K562 (cell line): Measurements from ENCODE around the gene SLC35G1. TPM values are rescaled to one million over a fixed set of nuclear protein-coding genes. Genes with fewer than 3 reads are reported as not detected.

ENCODE experiments used
- CBX2 ChIP-seq: fragments of 200-600 bp; sonication (generic); IDR thresholded peaks from one replicate; pipeline ENCODE4 v1.6.1; 2012; ENCODE audit warnings: mild to moderate bottlenecking, low read length, inconsistent platforms; ENCODE audit not compliant: insufficient read depth, poor library complexity, severe bottlenecking
- CXXC5 ChIP-seq: fragments of 250-450 bp; sonication (Bioruptor Pico); IDR thresholded peaks from 2 replicates; pipeline ENCODE4 v1.8.0; 2022; ENCODE audit warnings: inconsistent platforms, mild to moderate bottlenecking, moderate library complexity
- EP400 ChIP-seq: fragments of 450-650 bp; IDR thresholded peaks from 2 replicates; pipeline ENCODE4 v1.6.1; 2017; ENCODE audit warnings: antibody characterized with exemption, mild to moderate bottlenecking, moderate library complexity
- GABPB1 ChIP-seq: sonication (generic); formaldehyde crosslinking; IDR thresholded peaks from 2 replicates; pipeline ENCODE4 v1.8.0; 2022; ENCODE audit warnings: mild to moderate bottlenecking, missing genetic modification reagents
- HEY1 ChIP-seq: fragments of 250-450 bp; sonication (Bioruptor Pico); IDR thresholded peaks from 2 replicates; pipeline ENCODE4 v1.5.0; 2020; ENCODE audit warnings: mild to moderate bottlenecking, moderate library complexity, borderline replicate concordance
- MTA3 ChIP-seq: fragments of 450-650 bp; formaldehyde crosslinking; IDR thresholded peaks from 2 replicates; pipeline ENCODE4 v1.6.1; 2017; ENCODE audit warnings: mild to moderate bottlenecking, borderline replicate concordance
- MYC ChIP-seq, 2 experiments: fragments of 250-450 bp in 1 of 2; sonication (Bioruptor Pico) in 1 of 2; IDR thresholded peaks; 2 replicates each; pipeline versions ENCODE4 v1.5.1 to v1.6.1; 2012 to 2021; ENCODE audit warnings: low read depth in 2 of 2, borderline replicate concordance in 1 of 2, improper control_type of control experiment in 1 of 2, low read length in 1 of 2, mild to moderate bottlenecking in 1 of 2, moderate library complexity in 1 of 2
- POLR2G ChIP-seq: fragments of 200-400 bp; formaldehyde crosslinking; IDR thresholded peaks from 2 replicates; pipeline ENCODE4 v1.6.1; 2017; ENCODE audit warnings: low read depth, mild to moderate bottlenecking, antibody characterized with exemption, low read length, moderate library complexity
- POLR3A ChIP-seq: IDR thresholded peaks from 2 replicates; pipeline ENCODE4 v1.6.1; 2011; ENCODE audit warnings: borderline replicate concordance, mild to moderate bottlenecking, moderate library complexity; ENCODE audit not compliant: insufficient read length, insufficient read depth; ENCODE audit errors: extremely low read depth
- RBBP5 ChIP-seq: fragments of 200-600 bp; sonication (generic); IDR thresholded peaks from 2 replicates; pipeline ENCODE4 v1.6.1; 2012; ENCODE audit warnings: borderline replicate concordance, mild to moderate bottlenecking, low read length, control low read depth, inconsistent platforms; ENCODE audit not compliant: insufficient read depth, poor library complexity, severe bottlenecking
- RBFOX2 ChIP-seq: fragments of 200-400 bp; formaldehyde crosslinking; IDR thresholded peaks from 2 replicates; pipeline ENCODE4 v1.6.1; 2017; ENCODE audit warnings: low read depth, mild to moderate bottlenecking, low read length, moderate library complexity
- SRSF3 ChIP-seq: fragments of 200-400 bp; formaldehyde crosslinking; IDR thresholded peaks from 2 replicates; pipeline ENCODE4 v1.6.1; 2016; ENCODE audit warnings: mild to moderate bottlenecking, low read length, moderate library complexity; ENCODE audit not compliant: insufficient read depth
- ZFP36 ChIP-seq: fragments of 150-350 bp; IDR thresholded peaks from 2 replicates; pipeline ENCODE4 v1.6.1; 2018; ENCODE audit warnings: low read length, low read depth; ENCODE audit not compliant: partially characterized antibody
- ZFX ChIP-seq: sonication (generic); formaldehyde crosslinking; IDR thresholded peaks from 2 replicates; pipeline ENCODE4 v1.8.0; 2022; ENCODE audit warnings: mild to moderate bottlenecking, missing genetic modification reagents, moderate library complexity
- ZNF165 ChIP-seq: fragments of 250-450 bp; sonication (Bioruptor Pico); IDR thresholded peaks from 2 replicates; pipeline ENCODE4 v1.4.0; 2020; ENCODE audit warnings: borderline replicate concordance
- ZZZ3 ChIP-seq: fragments of 450-650 bp; IDR thresholded peaks from 2 replicates; pipeline ENCODE4 v1.6.1; 2016; ENCODE audit warnings: antibody characterized with exemption, mild to moderate bottlenecking, moderate library complexity
- polyA plus RNA-seq, 8 experiments: library from polyadenylated mRNA; depleted of rRNA in 4 of 8; stranded (reverse) in 5 of 8; unstranded in 3 of 8; fragments of >200 nt; fragmentation: Nextera tagmentation in 2 of 8; fragmentation: Illumina TruSeq in 1 of 8; extraction: Ambion mirVana in 2 of 8; extraction: Trizol in 1 of 8; gene quantifications; 2 replicates each; pipeline versions ENCODE4 v1.2.1 to v1.2.3, GENCODE V29; 2011 to 2014; ENCODE audit warnings: inconsistent platforms in 1 of 8, missing spikeins in 1 of 8
- total RNA-seq, 7 experiments: library from RNA; depleted of rRNA in 6 of 7; stranded (reverse); fragments of >200 nt in 6 of 7; fragmentation: Illumina TruSeq in 2 of 7; extraction: Trizol in 2 of 7; gene quantifications; 2 replicates each; pipeline versions ENCODE4 v1.2.1 to v1.2.3, GENCODE V29; 2011 to 2021; ENCODE audit warnings: low replicate concordance in 1 of 7
- TF ChIP-seq, protein P1 (sequence below): fragments of 250-450 bp; sonication (Bioruptor Pico); IDR thresholded peaks from 2 replicates; pipeline ENCODE4 v1.9.0; 2021; ENCODE audit warnings: mild to moderate bottlenecking, inconsistent platforms
- TF ChIP-seq, protein P2 (sequence below): fragments of 250-450 bp; sonication (Bioruptor Pico); IDR thresholded peaks from 2 replicates; pipeline ENCODE4 v1.8.0; 2021; ENCODE audit warnings: borderline replicate concordance, mild to moderate bottlenecking, moderate library complexity; ENCODE audit not compliant: poor library complexity, severe bottlenecking
- TF ChIP-seq, protein P3 (sequence below): sonication (generic); formaldehyde crosslinking; IDR thresholded peaks from 2 replicates; pipeline ENCODE4 v1.9.0; 2022; ENCODE audit warnings: mild to moderate bottlenecking, missing genetic modification reagents
- TF ChIP-seq, protein P4 (sequence below): IDR thresholded peaks from 2 replicates; pipeline ENCODE4 v1.6.1; 2011; ENCODE audit warnings: borderline replicate concordance, low read depth, mild to moderate bottlenecking, moderate library complexity, low read length; ENCODE audit not compliant: insufficient read depth, poor library complexity, severe bottlenecking

SLC35G1 gene
- total and polyA plus RNA-seq, 9 of the 15 experiments (the other 6 are each of a cell fraction or from before 2014, with no cell fraction given): 0.76 to 8.5 (median 4.9) TPM

DNA sequence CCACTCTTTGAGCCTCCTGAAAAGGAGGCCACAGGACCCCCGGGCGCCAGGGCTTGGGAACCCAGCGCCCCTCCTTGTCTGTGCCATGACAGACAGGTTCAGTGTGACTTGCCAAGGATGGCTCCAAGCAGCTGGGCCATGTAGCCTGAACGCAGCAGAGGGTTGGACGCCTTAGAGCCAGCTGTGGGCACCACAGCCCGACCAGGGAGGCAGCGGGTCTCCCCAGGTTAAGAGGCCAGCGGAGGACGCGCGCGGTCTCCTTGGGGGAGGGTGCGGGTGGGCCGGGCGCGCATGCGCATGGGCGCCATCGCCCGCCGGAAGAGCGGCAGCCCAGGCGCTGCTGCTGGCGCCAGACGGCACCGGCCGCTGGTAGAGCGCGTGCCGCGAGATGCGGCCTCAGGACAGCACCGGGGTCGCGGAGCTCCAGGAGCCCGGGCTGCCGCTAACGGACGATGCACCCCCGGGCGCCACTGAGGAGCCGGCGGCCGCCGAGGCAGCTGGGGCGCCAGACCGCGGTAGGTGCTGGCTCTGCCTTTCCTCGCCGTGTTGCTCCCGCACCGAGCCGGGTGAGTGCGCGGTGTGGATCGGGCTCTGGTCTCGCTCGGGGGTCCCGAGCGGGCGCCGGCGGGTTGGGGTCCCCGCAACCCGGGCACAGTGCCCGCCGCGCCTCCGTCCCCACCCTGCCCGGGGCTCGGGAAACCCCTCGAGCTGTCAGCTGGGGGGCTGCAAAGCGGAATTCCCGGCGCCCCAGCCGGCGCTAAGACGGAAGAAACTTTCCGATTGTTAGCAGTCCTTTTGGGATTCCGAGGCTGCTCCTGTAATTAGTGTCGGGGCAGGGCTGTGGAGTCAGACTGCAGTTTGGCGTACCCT is at the start of gene SLC35G1 (continued):
- TF ChIP-seq EP400: peak; percentile 10; the same call in 1 of the 2 replicates
- TF ChIP-seq ZNF165 (CRISPR knock-in tag): no peak
- TF ChIP-seq CXXC5: peak; percentile 74
- peak; percentile 91 for TF ChIP-seq RBBP5
- TF ChIP-seq POLR3A: no peak
- no peak for TF ChIP-seq HEY1 (CRISPR knock-in tag)
- TF ChIP-seq GABPB1 (CRISPR knock-in tag): peak; percentile 54
- TF ChIP-seq MYC (IDR thresholded peaks at IDR 0.05; ENCODE audit: low read depth, low read length): 0 out of 2 replicates have a peak, but pooled peaks have one; percentile 27
- TF ChIP-seq MYC (CRISPR knock-in tag; IDR thresholded peaks at IDR 0.05; ENCODE audit: borderline replicate concordance, low read depth): no peak
- TF ChIP-seq MTA3: 0 out of 2 replicates have a peak, but pooled peaks have one; percentile 57
- TF ChIP-seq ZFX (CRISPR knock-in tag): peak; percentile 65
- TF ChIP-seq, protein P1, sequence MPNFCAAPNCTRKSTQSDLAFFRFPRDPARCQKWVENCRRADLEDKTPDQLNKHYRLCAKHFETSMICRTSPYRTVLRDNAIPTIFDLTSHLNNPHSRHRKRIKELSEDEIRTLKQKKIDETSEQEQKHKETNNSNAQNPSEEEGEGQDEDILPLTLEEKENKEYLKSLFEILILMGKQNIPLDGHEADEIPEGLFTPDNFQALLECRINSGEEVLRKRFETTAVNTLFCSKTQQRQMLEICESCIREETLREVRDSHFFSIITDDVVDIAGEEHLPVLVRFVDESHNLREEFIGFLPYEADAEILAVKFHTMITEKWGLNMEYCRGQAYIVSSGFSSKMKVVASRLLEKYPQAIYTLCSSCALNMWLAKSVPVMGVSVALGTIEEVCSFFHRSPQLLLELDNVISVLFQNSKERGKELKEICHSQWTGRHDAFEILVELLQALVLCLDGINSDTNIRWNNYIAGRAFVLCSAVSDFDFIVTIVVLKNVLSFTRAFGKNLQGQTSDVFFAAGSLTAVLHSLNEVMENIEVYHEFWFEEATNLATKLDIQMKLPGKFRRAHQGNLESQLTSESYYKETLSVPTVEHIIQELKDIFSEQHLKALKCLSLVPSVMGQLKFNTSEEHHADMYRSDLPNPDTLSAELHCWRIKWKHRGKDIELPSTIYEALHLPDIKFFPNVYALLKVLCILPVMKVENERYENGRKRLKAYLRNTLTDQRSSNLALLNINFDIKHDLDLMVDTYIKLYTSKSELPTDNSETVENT (CRISPR knock-in tag): peak; percentile 85
- TF ChIP-seq RBFOX2: peak; percentile 87
- TF ChIP-seq, protein P2, sequence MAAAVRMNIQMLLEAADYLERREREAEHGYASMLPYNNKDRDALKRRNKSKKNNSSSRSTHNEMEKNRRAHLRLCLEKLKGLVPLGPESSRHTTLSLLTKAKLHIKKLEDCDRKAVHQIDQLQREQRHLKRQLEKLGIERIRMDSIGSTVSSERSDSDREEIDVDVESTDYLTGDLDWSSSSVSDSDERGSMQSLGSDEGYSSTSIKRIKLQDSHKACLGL (CRISPR knock-in tag): no peak
- peak; percentile 94 for TF ChIP-seq POLR2G
- TF ChIP-seq CBX2: no peak
- TF ChIP-seq SRSF3: no peak
- no peak for TF ChIP-seq ZZZ3
- TF ChIP-seq, protein P3, sequence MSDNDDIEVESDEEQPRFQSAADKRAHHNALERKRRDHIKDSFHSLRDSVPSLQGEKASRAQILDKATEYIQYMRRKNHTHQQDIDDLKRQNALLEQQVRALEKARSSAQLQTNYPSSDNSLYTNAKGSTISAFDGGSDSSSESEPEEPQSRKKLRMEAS (CRISPR knock-in tag): 0 out of 2 replicates have a peak, but pooled peaks have one; percentile 29
- TF ChIP-seq, protein P4, sequence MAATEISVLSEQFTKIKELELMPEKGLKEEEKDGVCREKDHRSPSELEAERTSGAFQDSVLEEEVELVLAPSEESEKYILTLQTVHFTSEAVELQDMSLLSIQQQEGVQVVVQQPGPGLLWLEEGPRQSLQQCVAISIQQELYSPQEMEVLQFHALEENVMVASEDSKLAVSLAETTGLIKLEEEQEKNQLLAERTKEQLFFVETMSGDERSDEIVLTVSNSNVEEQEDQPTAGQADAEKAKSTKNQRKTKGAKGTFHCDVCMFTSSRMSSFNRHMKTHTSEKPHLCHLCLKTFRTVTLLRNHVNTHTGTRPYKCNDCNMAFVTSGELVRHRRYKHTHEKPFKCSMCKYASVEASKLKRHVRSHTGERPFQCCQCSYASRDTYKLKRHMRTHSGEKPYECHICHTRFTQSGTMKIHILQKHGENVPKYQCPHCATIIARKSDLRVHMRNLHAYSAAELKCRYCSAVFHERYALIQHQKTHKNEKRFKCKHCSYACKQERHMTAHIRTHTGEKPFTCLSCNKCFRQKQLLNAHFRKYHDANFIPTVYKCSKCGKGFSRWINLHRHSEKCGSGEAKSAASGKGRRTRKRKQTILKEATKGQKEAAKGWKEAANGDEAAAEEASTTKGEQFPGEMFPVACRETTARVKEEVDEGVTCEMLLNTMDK: peak; percentile 12
- TF ChIP-seq ZFP36: no peak
